GM23338 (cell line): ENCODE results near the gene ITGB5. TPM values are rescaled to one million over a fixed set of nuclear protein-coding genes. Genes with fewer than 3 reads are reported as not detected.

Source experiments
- ATAC-seq: fragments of 200-7000 bp; cut with Tn5 transposase; 3 replicates; pipeline ENCODE4 v1.9.1; 2020
- DNase-seq: peaks from one replicate; pipeline ENCODE4 v3.0.0-alpha.2; 2015; ENCODE audit warnings: low spot score
- H2AFZ ChIP-seq: fragments of 200-600 bp; sonication (generic); 2 replicates; pipeline ENCODE4 v1.8.0; 2016; ENCODE audit warnings: antibody characterized with exemption, mild to moderate bottlenecking, moderate library complexity
- H3F3A ChIP-seq: fragments of 200-600 bp; sonication (generic); replicated peaks from 2 replicates; pipeline ENCODE4 v1.8.0; 2017; ENCODE audit warnings: antibody characterized with exemption, mixed run types, low read depth
- H3K27ac ChIP-seq: fragments of 200-600 bp; sonication (generic); 2 replicates; pipeline ENCODE4 v1.6.1; 2016; ENCODE audit warnings: low read depth
- H3K27me3 ChIP-seq: fragments of 200-600 bp; sonication (generic); 2 replicates; pipeline ENCODE4 v1.8.0; 2016; ENCODE audit warnings: mild to moderate bottlenecking, mixed run types, moderate library complexity; ENCODE audit not compliant: insufficient read depth
- H3K36me3 ChIP-seq: fragments of 200-600 bp; sonication (generic); 2 replicates; pipeline ENCODE4 v1.8.0; 2016; ENCODE audit warnings: mild to moderate bottlenecking; ENCODE audit not compliant: insufficient read depth
- H3K4me1 ChIP-seq: fragments of 200-600 bp; sonication (generic); 2 replicates; pipeline ENCODE4 v1.8.0; 2016; ENCODE audit warnings: mild to moderate bottlenecking, moderate library complexity; ENCODE audit not compliant: insufficient read depth
- H3K4me2 ChIP-seq: fragments of 200-600 bp; sonication (generic); 2 replicates; pipeline ENCODE4 v1.7.1; 2017; ENCODE audit warnings: mixed run types
- H3K4me3 ChIP-seq: fragments of 200-600 bp; sonication (generic); 2 replicates; pipeline ENCODE4 v1.6.1; 2016; ENCODE audit warnings: mixed run types
- H3K79me2 ChIP-seq: fragments of 200-600 bp; sonication (generic); replicated peaks from 2 replicates; pipeline ENCODE4 v1.8.0; 2017; ENCODE audit warnings: mild to moderate bottlenecking; ENCODE audit not compliant: insufficient read depth
- H3K9me2 ChIP-seq: fragments of 200-600 bp; sonication (generic); 2 replicates; pipeline ENCODE4 v1.8.0; 2017; ENCODE audit not compliant: insufficient read depth
- H4K20me1 ChIP-seq: fragments of 200-600 bp; sonication (generic); replicated peaks from 2 replicates; pipeline ENCODE4 v1.8.0; 2017; ENCODE audit warnings: mild to moderate bottlenecking; ENCODE audit not compliant: insufficient read depth
- H3K27ac Mint-ChIP-seq: 2 replicates; pipeline ENCODE4 v1.8.0; 2020; ENCODE audit warnings: inconsistent platforms, mild to moderate bottlenecking, moderate library complexity, mixed read lengths
- H3K27me3 Mint-ChIP-seq: 3 replicates; pipeline ENCODE4 v1.8.0; 2022; ENCODE audit warnings: low read depth, mild to moderate bottlenecking, moderate library complexity, mixed read lengths, inconsistent platforms; ENCODE audit not compliant: insufficient read depth, poor library complexity
- H3K36me3 Mint-ChIP-seq: 3 replicates; pipeline ENCODE4 v1.8.0; 2021; ENCODE audit warnings: low read depth, mild to moderate bottlenecking, inconsistent platforms, moderate library complexity, mixed read lengths
- H3K4me1 Mint-ChIP-seq: 3 replicates; pipeline ENCODE4 v1.8.0; 2020; ENCODE audit warnings: mild to moderate bottlenecking, inconsistent platforms, mixed read lengths
- H3K4me3 Mint-ChIP-seq: 3 replicates; pipeline ENCODE4 v1.8.0; 2021; ENCODE audit warnings: moderate library complexity, mild to moderate bottlenecking, inconsistent platforms, mixed read lengths
- H3K9me3 Mint-ChIP-seq: 3 replicates; pipeline ENCODE4 v1.8.0; 2020; ENCODE audit warnings: moderate library complexity, mild to moderate bottlenecking, inconsistent platforms, mixed read lengths
- EZH2 ChIP-seq: fragments of 200-600 bp; sonication (generic); IDR thresholded peaks from one replicate; pipeline ENCODE4 v1.8.0; 2017; ENCODE audit warnings: antibody characterized with exemption, mild to moderate bottlenecking, low read depth; ENCODE audit not compliant: unreplicated experiment
- EZH2phosphoT487 ChIP-seq: fragments of 200-600 bp; sonication (generic); IDR thresholded peaks from one replicate; pipeline ENCODE4 v1.8.1; 2018; ENCODE audit warnings: antibody characterized with exemption; ENCODE audit not compliant: unreplicated experiment
- JUNB ChIP-seq: IDR thresholded peaks from one replicate; pipeline ENCODE4 v1.6.1; 2016; ENCODE audit warnings: antibody characterized with exemption; ENCODE audit not compliant: unreplicated experiment
- NANOG ChIP-seq: IDR thresholded peaks from 2 replicates; pipeline ENCODE4 v1.6.1; 2016; ENCODE audit warnings: antibody characterized with exemption, borderline replicate concordance
- POLR2AphosphoS5 ChIP-seq: IDR thresholded peaks from 2 replicates; pipeline ENCODE4 v1.6.1; 2016; ENCODE audit warnings: antibody characterized with exemption, low read depth
- REST ChIP-seq: IDR thresholded peaks from one replicate; pipeline ENCODE4 v1.6.1; 2018; ENCODE audit warnings: antibody characterized with exemption; ENCODE audit not compliant: unreplicated experiment
- STAT1 ChIP-seq: IDR thresholded peaks from one replicate; pipeline ENCODE4 v1.6.1; 2016; ENCODE audit warnings: antibody characterized with exemption; ENCODE audit not compliant: unreplicated experiment
- ZNF114 ChIP-seq: fragments of 250-450 bp; sonication (Bioruptor Pico); IDR thresholded peaks from 2 replicates; pipeline ENCODE4 v1.5.0; 2020; ENCODE audit warnings: mild to moderate bottlenecking, moderate library complexity
- ZNF331 ChIP-seq: fragments of 250-450 bp; sonication (Bioruptor Pico); IDR thresholded peaks from 2 replicates; pipeline ENCODE4 v1.5.0; 2020; ENCODE audit warnings: low read depth, mild to moderate bottlenecking, moderate library complexity
- ZNF462 ChIP-seq: fragments of 250-450 bp; sonication (Bioruptor Pico); IDR thresholded peaks from 2 replicates; pipeline ENCODE4 v1.5.0; 2020; ENCODE audit warnings: mild to moderate bottlenecking, moderate library complexity
- polyA plus RNA-seq: library from polyadenylated mRNA; unstranded; fragments of >200 nt; fragmentation: Nextera tagmentation; extraction: Ambion mirVana; gene quantifications from 2 replicates; pipeline ENCODE4 v1.2.1, GENCODE V29; 2016
- total RNA-seq: library from RNA; depleted of rRNA; stranded (reverse); fragments of >200 nt; shearing (Covaris generic); gene quantifications from 2 replicates; pipeline ENCODE4 v1.2.3, GENCODE V29; 2014
- TF ChIP-seq, protein P1 (sequence below): IDR thresholded peaks from 2 replicates; pipeline ENCODE4 v1.6.1; 2016; ENCODE audit warnings: antibody characterized with exemption
- TF ChIP-seq, protein P2 (sequence below), 2 experiments: fragments of 200-600 bp in 1 of 2; sonication (generic) in 1 of 2; conservative IDR thresholded peaks; 2 replicates each; pipeline versions ENCODE4 v1.5.1 to v1.6.1; 2016 to 2017; ENCODE audit warnings: antibody characterized with exemption in 2 of 2, low read depth in 2 of 2, mild to moderate bottlenecking in 2 of 2, moderate library complexity in 1 of 2

ITGB5 gene
- total and polyA plus RNA-seq, 2 experiments from 2014 or later = 68.2 to 269 TPM

GRCh38 chr3:124927574-124928045 is 40.4 kb upstream of the ITGB5 start:
- no peak overlapping the region for H3K27ac ChIP-seq
- no peak for ATAC-seq
- H3K4me1 Mint-ChIP-seq = no peaks in the 10 kb centered on the region
- H3K9me2 ChIP-seq = no peaks in the 10 kb centered on the region
- no peak overlapping the region for H3K27ac Mint-ChIP-seq
- no peaks in the 10 kb centered on the region for H3K36me3 ChIP-seq
- H4K20me1 ChIP-seq = no peaks in the 10 kb centered on the region
- no peak overlapping the region for H2AFZ ChIP-seq
- no peaks in the 10 kb centered on the region for H3K36me3 Mint-ChIP-seq
- TF ChIP-seq ZNF114 (CRISPR knock-in tag) (no peak), STAT1 (no peak), POLR2AphosphoS5 (no peak), JUNB (no peak), REST (no peak), EZH2phosphoT487 (no peak), ZNF462 (CRISPR knock-in tag) (no peak), EZH2 (no peak), NANOG (no peak), ZNF331 (CRISPR knock-in tag) (no peak)
- TF ChIP-seq, protein P1, sequence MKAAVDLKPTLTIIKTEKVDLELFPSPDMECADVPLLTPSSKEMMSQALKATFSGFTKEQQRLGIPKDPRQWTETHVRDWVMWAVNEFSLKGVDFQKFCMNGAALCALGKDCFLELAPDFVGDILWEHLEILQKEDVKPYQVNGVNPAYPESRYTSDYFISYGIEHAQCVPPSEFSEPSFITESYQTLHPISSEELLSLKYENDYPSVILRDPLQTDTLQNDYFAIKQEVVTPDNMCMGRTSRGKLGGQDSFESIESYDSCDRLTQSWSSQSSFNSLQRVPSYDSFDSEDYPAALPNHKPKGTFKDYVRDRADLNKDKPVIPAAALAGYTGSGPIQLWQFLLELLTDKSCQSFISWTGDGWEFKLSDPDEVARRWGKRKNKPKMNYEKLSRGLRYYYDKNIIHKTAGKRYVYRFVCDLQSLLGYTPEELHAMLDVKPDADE = no peak
- TF ChIP-seq, protein P2, sequence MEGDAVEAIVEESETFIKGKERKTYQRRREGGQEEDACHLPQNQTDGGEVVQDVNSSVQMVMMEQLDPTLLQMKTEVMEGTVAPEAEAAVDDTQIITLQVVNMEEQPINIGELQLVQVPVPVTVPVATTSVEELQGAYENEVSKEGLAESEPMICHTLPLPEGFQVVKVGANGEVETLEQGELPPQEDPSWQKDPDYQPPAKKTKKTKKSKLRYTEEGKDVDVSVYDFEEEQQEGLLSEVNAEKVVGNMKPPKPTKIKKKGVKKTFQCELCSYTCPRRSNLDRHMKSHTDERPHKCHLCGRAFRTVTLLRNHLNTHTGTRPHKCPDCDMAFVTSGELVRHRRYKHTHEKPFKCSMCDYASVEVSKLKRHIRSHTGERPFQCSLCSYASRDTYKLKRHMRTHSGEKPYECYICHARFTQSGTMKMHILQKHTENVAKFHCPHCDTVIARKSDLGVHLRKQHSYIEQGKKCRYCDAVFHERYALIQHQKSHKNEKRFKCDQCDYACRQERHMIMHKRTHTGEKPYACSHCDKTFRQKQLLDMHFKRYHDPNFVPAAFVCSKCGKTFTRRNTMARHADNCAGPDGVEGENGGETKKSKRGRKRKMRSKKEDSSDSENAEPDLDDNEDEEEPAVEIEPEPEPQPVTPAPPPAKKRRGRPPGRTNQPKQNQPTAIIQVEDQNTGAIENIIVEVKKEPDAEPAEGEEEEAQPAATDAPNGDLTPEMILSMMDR (conservative IDR thresholded peaks at IDR 0.05; ENCODE audit: low read depth in 2 of 2) = no peak
- no peak overlapping the region for H3K4me3 ChIP-seq
- H3K9me3 Mint-ChIP-seq = no peaks in the 10 kb centered on the region
- H3K4me1 ChIP-seq = no peaks in the 10 kb centered on the region
- H3K4me2 ChIP-seq = no peak overlapping the region
- no peak overlapping the region for H3K4me3 Mint-ChIP-seq
- H3K79me2 ChIP-seq = no peaks in the 10 kb centered on the region
- H3F3A ChIP-seq = no peaks in the 10 kb centered on the region
- H3K27me3 Mint-ChIP-seq = peaks cover under 1% of the 10 kb centered on the region
- no peaks in the 10 kb centered on the region for H3K27me3 ChIP-seq
- no peak for DNase-seq
